GM19467 (cell line): Measurements from ENCODE around the gene CACNA1C.
"Not testable (repeated sequence)": the region's sequence is repeated elsewhere in the genome, so short reads cannot be mapped to it uniquely, and the experiment has no call there.

Experiments used
- ATAC-seq: cut with Tn5 transposase; IDR thresholded peaks from one replicate; pipeline ENCODE4 v1.9.1; 2021; ENCODE audit warnings: mild to moderate bottlenecking, moderate library complexity; ENCODE audit not compliant: unreplicated experiment

Gene CACNA1C

GRCh38 chr12:2110127-2110526, 57.3 kb downstream of the CACNA1C start:
- ATAC-seq: no peak

- no peak for ATAC-seq
These were observed 58.2 kb downstream of the CACNA1C start for GRCh38 chr12:2110849-2111566.

DNA sequence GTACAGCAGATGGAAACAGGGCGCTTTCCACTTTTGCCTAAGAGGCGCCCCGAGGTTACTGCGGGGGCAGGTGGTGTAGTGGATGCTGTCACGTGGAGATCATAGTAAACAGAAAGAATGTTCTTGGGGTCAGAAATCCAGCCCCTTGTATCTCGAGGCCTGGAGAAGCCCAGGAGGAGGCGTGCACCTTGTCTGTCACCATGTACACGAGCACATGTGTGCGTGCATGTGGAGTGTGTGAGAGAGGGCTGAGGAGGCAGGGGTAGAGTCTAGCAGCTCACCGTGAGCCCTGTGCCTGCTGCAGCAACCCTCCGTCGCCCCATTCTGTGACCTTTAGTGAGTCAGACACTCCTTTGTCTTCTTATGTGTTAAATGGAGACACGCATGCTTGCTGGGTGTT, 59.0 kb downstream of the CACNA1C start:
- ATAC-seq: no peak

- ATAC-seq: no peak
These were observed 59.6 kb downstream of the CACNA1C start for GRCh38 chr12:2112401-2112800.

DNA sequence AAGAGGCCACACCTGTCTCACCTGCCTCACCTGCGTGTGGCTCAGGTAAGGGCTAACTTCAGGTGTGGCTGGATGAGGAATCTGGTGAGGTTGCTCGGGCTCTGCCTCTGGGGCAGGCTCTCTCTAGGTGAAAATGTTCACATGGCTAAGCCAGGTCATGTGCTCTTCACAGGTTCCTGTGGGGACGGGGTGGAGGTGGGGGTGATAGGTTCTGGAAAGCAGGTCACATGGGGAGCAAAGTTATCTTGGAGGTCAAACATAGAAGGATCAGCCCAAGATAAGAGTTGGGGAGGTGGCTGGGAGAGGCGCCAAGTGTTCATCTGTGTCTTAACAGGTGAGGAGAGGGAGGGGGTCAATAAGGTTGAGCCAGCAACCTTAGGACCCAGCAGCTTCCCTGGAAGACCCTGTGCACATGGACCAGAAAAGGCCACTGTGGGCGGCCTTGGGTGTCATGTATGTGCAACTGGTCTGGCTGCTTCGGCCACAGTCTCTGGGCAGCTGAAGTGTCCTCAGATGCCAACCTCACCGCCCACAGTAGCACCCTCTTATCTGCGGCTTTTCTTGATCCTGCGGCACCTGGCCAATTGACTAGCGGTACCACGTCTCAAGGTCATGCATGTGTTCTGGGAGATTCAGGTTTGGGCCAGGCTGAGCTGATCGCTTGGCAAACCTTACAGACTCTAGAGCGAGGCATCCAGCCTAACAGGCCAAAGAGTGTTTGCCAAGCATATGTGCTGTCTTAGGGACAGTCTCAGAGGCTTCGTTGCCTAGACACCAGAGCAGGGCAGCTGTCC, 60.5 kb downstream of the CACNA1C start:
- ATAC-seq: no peak

DNA sequence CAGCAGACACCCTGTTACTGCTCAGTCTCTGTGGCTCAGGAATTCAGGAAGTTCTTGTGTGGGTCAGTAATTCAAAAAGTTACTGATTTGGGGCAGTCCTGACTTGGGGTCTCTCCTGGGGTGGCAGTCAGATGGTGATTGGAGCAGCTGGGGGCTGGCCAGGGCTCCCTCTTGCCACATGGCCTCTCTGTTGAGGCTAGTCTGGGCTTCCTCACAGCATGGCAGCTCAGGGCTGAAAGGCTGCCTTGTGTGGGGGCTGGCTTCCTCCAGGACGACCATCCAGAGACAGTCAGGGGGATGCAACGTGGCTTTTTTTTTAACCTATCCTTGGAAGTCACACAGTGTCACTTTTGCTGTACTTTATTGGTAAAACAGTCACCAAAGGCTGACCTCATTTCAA, 61.3 kb downstream of the CACNA1C start:
- no peak for ATAC-seq

- no peak for ATAC-seq
These were observed 62.5 kb downstream of the CACNA1C start for GRCh38 chr12:2115101-2115845.

- no peak for ATAC-seq
These were observed 64.8 kb downstream of the CACNA1C start for GRCh38 chr12:2117541-2117940.

DNA sequence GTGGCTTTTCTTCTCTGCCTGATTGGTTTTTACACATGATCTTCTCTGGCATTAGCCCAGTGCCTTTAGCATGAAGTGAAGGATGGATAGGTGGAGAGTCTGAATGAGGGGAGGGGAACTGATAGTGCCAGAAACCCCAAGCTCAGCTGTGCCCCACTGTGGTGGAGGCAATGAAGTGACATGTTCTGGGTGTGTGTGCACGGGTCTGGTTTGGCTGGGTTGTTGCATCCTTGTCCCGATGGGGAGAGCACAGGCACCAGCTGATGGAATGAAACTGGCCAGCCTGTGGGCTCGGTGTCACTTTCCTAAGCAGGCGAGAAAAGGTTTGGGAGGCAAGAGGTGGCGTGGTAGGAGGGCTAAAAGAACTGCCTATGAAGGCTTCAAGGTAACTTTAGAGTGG, 65.3 kb downstream of the CACNA1C start:
- no peak for ATAC-seq

- ATAC-seq: no peak
These were observed 65.9 kb downstream of the CACNA1C start for GRCh38 chr12:2118481-2119255.

DNA sequence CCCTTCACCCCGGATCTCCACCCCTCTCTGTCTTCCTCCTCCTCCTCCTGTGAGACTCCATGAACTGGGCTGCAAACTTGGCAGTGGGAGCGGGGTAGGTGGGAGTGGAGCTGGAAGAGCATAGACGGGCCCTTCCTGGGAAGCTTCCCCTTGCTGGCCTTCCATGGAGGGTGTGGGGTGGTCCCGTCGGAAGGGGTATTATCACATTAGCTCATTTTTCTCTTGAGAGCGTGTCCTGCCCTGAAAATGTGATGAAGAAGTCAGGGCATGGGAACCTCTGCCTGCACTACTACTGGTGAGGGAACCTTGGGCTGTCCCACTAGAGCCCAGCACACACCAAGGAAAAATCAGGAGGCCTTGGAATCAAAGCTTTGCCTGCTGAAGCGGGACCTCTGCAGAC, 66.5 kb downstream of the CACNA1C start:
- ATAC-seq: no peak

DNA sequence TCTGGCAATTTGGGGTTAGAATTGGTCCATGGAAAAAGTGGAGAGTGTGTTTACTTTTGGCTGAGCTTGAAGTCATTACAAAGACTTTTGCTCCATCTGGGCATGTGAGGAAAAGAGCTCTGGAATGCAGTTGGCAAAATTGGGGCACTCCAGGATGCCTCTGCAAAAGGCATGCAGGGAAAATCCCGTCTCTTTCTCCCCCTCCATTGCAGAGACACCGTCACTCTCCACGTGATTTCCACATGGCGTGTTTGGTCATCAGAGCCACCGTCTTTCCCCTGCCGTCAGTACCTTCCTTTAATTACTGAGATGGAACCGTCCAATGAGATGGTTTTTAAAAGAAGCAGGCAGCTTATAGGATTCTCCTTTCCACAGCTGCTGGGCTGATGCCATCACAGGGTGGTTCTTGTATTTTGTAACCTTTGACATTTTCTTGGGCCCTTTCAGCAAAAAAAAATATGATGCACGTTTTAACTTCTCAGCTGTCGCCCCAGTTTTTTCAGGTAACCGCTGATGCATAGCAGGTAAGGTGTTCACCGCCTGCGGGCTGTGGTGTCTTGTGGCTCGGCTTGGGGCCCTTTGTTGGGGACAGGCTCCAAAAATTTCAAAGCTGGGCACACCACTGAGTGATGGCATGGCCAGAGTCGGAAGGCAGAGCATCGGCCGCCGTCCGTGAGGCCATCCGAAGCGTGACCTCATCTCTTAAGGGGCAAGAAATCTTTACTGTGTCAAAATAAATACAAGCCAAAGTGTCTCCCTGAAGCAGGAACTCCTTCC, 68.4 kb downstream of the CACNA1C start:
- ATAC-seq: no peak

DNA sequence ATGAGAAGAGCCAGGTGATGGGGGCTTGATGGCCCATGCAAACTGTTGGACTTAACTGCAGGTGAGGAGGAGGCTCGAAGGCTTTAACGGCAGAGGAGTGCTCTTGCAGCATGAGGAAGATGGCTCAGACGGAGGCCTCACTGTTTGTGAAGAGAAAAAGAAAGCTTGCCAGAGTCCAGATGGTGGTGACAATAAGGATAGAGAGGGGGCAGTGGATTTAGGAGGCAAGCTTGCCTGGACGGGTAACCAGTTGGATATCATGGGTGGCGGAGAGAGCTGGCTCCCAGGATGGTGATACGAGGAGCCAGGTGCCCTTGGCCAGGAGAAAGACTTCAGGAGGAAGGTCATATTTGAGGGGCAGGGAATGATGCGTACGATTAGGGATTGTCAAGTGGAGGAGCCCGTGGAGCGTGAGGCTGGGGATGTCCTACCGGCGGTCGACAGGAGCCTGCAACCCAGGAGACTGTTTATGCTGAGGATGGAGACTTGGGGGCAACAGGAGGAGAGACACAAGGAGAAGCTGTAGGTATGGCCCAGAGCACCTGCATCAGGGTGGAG, 71.8 kb downstream of the CACNA1C start:
- no peak for ATAC-seq

- no peak for ATAC-seq
These were observed 73.1 kb downstream of the CACNA1C start for GRCh38 chr12:2125651-2126522.

GRCh38 chr12:2126676-2127406, 74.1 kb downstream of the CACNA1C start:
- ATAC-seq: no peak

DNA sequence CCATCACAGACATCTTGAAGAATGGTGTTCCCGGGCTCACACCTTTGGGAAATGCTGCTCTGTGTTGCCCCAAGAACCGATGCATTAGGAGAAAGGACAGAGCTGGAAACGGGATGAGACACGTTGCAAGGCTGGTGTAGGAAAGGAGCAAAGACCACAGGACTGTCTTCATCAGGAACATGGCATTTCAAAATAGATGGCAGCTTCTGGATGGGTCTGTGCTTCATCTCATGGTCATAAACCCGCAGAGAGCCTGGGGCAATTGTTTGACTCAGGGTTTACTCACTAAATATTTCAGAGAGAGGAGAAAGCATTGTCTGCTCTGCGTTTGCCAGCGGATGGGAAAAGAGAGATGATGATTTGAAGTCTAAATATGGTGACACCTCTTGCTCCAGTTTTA, 76.3 kb downstream of the CACNA1C start:
- ATAC-seq: no peak

DNA sequence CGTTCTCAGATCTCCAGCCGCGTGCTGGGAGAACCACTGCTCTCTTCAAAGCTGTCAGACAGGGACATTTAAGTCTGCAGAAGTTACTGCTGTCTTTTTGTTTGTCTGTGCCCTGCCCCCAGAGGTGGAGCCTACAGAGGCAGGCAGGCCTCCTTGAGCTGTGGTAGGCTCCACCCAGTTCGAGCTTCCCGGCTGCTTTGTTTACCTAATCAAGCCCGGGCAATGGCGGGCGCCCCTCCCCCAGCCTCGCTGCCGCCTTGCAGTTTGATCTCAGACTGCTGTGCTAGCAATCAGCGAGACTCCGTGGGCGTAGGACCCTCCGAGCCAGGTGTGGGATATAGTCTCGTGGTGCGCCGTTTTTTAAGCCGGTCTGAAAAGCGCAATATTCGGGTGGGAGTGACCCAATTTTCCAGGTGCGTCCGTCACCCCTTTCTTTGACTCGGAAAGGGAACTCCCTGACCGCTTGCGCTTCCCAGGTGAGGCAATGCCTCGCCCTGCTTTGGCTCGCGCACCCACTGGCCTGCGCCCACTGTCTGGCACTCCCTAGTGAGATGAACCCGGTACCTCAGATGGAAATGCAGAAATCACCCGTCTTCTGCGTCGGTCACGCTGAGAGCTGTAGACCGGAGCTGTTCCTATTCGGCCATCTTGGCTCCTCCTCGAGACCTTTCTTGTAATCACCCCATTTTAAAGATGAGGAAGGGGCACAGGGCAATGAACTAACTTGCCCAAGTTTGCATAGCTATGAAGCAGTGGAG, 83.1 kb downstream of the CACNA1C start:
- ATAC-seq: not testable (repeated sequence)

DNA sequence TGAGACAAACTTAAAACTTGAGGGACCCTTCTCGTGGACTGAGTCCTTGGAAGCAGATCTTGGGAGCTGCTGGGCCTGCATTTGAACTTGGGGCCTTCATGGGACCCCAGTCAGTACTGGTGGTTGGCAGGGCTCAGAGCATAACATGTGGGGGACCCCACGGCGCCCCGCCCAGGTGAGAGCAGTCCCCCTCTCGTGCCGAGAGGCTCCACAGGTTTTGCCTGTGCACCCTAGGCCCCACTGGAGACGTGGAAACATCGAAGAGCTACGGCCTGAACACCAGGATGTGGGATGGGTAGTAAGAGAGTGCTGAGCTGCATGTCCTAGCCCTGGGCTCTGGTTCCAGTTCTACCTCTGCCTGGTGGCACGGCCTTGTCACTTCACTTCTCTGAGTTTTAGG, 84.1 kb downstream of the CACNA1C start:
- ATAC-seq: no peak
